UCSD-AML1 (cell line): ENCODE data around the gene FSCN2.
A peak's percentile ranks its signal among the peaks of the same experiment; 100 is the strongest.

Experiments
- DNase-seq: peaks from one replicate; lab custom pipeline; 2025; ENCODE audit not compliant: unreplicated experiment; lab: John Stamatoyannopoulos, UW

FSCN2 gene

DNA sequence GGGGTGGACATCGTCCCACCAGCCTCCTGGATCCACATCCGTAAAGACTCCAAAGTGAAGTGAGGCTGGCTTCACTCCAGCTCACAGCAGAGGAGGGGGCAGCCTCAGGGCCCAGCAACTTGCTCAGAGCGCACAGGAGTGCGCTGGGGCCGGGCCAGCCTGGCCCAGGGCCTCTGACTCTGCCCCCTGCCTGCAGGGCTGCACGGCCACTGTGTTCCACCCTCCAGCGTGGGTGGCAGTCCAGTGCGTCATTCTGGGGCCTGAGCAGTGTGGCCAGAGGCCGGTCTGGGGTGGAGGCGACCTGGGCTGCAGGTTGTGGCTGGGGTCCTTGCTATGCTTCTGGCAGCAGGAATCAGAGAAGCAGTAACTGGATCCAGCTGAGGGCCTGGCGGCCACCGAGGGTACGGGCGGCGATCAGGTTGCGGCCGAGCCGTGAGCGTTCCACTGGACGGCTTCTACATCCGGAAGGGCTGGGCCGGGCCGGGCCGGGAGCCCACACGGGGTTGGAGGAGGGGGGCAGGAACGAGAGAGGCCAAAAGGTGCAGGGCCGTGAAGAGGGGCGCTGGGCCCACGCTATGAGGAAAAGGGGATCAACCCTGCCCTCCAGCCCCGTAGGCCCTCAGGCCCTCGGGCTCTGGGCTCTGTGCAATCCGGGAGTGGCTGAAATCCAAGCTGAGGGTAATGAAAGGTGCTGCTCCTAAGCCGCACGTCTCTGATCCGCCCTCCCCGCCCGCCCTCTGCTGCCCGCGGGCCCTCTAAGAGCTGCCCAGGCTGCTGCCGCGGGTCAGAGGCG is at the start of gene FSCN2:
Gene FSCN2, plus strand, starts transcription at position 787 of the 793 bp plus-strand sequence. CDS start 155 bp downstream, outside the sequence.
- DNase-seq, result no peak

- DNase-seq, result no peak
Observed at GRCh38 chr17:81479175-81480071, 48.8 kb upstream of the FSCN2 start.

DNA sequence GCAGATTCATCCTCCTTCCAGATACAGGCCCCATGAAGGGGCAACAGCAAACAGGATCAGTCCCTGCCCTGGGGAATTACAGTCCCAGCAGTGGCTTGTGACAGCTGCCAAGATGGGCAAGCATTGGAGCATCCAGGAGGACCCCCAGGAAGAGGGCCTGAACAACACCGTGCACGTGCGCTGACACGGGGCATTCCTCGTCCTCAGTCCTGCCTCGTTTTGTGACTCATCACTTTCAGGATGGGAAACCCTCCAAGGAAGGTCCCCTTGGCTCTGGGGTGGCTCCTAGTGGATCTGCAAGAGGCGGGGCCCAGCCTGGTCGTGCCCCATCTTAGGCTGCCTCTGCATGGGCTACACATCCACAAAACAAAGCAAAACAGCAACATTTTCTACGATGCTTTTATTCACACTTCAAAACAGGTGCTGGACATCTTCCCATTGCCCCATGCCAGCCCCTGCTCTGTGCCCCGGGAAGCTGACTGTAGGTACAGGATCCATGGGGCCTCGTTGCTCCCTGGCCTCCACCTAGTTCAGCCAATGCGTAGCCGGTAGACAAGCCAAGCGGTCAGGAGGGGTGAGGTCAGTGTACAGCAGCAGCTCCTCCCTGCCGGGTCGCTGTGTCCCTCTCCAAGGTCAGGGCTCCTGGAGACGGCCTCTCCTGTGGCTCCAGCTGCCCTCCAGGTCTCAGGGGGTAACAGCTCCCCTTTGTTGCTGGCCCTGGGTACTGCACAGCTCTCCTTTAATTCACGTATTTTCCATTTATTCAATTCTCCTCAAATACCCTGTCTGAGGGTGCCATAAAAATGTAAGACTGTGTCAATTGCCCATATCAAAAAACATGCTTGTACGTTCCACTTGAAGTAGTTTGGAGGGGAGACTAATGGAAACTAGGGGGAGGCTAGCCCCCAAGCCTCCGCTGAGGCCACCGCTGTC is 47.8 kb upstream of the FSCN2 start:
- DNase-seq, result no peak

DNA sequence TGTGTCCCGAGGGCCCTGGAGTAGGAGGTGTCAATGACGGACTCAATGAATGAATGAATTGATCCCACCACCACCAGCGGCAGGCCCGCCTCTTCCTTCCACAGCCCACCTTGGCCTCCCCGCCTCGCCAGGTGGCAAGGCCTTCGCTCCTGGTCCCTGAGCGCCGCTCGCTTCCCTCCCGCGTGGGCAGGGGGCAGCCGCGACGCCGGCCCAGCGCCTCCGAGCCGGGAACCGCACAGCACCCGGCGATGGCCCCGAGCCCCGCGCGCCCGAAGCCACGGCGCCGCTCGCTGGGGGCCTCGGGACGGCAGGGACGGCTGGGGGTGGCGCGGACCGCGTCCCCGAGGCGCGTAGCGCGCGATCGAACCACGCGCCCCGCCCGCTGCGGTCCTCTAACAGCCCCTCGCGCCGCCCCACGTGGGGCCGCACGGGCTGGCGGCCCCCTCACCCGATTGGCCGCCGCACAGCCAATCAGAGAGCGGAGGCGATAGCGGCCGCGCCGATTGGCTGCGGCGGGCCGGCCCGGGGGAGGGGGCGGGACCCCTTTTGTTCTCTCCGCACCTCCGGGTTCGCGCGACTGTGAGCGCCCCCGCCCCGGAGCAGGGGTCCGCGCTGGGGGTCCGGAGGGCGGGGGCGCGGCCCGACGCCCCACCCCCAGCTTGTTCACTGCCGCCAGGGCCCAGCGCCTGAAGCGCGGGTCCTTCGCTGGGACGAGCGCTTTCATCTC is 46.9 kb upstream of the FSCN2 start:
- DNase-seq, result peak; percentile 87

DNA sequence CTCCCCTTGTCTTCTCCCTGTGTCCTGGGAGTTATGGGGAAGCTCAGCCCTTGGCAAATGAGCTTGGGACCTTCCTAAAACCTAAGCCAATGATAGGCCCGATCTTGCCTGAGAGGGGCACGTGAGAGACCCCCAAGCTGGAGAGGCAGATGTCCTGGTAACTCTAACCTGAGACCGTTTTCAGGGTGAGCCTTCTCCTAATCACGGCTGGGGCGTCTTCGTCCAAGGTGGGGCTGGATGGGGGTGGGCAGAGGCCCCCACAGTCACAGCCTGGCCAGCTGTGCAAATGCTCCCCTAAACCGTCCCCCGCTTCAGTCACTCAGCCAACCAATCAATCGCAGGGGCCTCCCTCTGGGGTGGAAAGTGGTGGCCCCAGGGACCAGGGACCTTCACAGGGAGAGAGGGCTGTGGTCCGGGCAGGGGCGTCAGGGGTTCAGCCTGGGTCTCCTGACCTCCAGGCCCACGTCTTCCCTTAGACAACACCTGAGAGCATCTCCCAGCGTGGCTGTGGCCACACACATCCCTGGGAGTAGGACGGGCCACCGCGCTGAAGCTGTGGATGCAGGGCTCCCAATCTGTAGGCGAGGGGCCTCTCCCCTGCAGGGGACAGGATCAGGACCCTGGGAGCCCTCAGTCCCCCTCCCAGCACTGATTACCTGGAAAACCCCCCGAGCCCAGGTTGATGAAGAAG is 46.2 kb upstream of the FSCN2 start:
- no peak for DNase-seq

DNA sequence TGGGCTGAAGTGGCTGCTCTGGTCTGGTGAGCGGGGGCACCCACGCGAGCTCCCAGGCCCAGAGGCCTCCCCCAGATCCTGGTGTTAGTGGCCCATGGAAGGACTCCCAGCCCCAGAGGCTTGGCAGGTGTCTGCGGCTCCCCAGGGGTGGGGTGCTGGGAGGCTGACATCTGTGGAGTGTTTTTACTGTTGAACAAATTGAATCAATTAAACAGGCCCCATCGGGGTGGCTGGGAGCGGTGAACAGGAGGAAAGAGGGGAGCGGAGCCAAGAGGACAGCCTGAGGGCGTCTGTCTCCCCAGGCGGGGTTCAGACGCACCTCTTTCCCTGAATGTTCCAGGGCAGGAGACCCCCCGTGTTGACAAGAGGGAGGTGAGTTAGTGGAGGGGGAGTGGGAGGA is 45.5 kb upstream of the FSCN2 start:
- no peak for DNase-seq

GRCh38 chr17:81483085-81483861 is 44.9 kb upstream of the FSCN2 start:
- DNase-seq, result peak; percentile 75

GRCh38 chr17:81483862-81484194 is 44.3 kb upstream of the FSCN2 start:
- DNase-seq, result no peak

DNA sequence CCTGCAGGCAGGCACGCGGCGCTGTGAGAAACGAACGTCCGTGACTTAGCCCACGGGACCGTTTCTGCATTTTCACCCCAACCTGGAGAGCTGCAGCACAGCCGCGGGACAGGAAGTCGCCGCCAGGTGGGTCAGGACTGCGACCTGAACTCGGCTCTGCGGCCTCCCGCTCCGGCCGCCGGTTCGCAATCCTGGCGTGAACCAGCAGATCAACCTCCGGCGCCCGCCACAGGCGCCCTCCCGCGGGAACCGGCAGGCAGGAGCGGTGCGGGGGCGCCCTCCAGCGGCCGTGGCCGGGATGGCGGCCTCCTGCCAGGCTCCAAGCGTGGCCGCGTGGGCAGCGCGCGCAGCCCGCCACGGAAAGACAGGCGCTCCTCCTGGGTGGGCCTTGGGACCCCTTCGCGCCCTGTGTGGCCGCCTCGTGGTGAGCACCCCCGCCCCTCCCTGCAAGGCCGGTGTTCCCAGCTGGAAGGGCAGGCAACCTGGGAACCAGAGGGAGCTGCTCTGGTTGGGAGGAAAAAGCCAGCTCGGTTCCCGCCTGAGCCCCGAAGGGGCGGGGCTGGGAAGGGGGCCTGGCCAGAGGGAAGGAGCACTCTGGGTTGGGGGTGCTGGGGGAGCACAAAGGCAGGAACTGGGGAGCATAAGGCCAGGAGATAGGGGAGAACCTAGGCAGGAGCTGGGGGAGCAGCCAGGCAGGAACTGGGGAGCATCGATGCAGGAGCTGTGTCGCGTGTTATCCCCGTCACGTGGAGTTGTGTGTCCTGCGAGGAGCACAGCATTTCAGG is 43.8 kb upstream of the FSCN2 start:
- DNase-seq, result peak; percentile 87

GRCh38 chr17:81486199-81486810 is 41.9 kb upstream of the FSCN2 start:
- DNase-seq, result no peak

GRCh38 chr17:81487089-81487486 is 41.1 kb upstream of the FSCN2 start:
- no peak for DNase-seq

DNA sequence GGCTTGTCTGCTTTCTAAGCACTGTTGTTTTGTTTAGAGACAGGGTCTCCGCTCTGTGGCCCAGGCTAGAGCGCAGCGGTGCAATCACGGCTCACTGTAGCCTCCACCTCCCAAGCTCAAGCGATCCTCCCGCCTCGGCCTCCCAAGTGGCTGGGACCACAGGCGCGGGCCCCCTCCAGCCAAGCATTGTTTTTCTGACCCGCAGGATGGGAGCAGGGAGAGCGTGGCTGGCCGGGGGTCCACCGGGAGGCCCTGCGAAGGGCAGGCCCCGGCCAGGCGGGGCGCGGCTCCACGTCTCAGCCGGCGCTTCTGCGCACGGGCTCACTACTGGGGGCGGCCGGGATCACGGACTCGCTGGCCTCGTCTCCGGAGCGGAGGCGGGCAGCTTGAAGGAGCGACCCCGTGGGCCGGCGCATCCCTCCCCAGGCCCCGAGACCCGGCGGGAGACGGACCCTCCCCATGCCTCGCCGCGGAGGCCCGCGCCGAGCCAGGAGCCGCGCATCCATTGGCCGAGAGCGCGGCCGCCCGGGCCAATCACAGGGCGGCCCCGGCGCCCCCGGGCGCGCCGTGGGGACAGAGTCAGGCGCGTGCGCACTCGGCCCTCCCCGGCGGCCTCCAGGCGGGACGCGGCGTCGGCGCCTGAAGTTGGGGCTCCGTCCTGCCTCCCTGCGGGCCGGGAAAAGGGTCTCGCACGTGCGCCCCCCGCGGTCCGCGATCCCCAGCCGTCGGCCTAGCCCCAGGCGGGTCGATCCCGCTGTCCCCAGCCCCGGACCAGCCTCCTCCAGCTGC is 40.5 kb upstream of the FSCN2 start:
- DNase-seq, result peak; percentile 83

DNA sequence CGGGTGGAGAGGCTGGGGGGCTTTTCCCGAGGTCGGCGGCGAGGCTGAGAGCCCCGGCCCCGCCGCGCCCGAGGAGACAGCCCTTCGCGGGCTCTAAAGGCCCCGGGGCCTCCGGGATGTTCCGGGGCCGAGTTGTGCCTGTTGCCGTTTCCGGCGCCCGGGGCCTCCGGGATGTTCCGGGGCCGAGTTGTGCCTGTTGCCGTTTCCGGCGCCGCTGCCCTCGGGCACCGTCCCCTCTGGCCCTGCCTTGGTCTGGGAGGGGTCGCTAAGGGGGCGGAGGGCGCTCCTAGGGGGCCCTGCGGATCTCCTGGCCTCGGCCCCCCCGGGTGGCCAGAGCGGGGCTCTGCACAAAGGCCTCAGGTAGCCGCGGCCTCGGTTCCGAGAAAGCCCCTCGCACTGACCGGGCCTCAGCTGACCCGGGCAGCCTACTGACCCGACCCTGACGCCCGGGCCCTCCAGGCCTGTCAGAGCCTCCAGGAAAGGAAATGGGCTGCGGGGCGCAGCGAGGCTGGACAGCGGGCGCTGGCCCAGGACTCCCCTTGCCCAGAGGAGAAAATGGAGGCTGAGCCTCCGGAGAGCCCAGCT is 39.8 kb upstream of the FSCN2 start:
- DNase-seq, result no peak

DNA sequence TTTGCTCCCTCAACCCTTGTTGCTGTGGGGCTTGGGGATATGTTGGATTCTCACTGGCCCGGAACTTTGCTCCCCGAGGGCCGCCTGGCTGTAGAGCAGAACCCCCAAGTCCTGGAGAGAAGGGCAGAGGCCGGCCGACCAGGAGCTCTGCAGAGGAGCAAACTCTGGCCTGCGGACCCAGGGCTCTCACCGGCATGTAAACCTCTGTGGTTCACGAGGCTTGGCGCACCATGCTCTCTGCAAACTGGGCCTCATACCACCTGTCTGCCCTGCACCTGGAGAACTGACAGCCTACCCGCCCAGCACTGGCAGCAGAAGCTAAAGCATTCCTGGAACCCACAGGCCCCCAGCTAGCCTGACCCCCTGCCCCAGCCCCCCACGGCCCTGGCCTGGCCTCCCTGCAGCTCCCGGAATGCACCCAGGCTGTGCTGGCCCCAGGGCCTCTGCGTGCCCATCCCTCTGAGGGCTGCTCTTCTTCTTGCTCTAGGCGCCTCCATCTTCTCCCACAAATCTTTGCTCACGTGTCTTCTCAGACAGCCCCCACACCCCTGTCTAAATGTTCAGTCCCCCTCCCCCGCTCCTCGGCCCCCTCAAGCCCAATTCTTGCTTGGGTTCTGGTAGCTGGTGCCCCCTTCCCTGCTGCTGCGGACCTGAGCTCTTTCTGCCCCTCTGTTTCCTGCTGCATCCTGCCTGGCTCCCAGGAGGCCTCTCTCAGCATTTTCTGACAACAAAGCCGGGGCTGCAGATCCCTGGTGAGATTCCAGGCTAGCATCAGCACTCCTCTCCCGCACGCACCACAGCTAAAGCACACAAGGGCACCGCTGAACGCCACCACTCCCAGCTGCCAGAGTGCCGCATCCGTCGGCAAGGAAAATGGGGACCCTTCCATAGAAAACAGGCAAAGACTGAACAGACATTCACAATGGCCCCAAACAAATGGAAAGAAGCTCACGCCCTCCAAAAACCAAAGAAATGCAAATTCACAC is 38.9 kb upstream of the FSCN2 start:
- DNase-seq, result no peak
